ENCODE results near the gene TRERF1.

- TF ChIP-seq CTCF (conservative IDR thresholded peaks at IDR 0.05; ENCODE audit: low read depth in 2 of 2) (no peak), EZH2 (IDR thresholded peaks at IDR 0.05; ENCODE audit: low read depth, unreplicated experiment) (no peak), REST (IDR thresholded peaks at IDR 0.05; ENCODE audit: unreplicated experiment) (no peak), ZNF114 (CRISPR knock-in tag; IDR thresholded peaks at IDR 0.05) (no peak), POLR2AphosphoS5 (IDR thresholded peaks at IDR 0.05; ENCODE audit: low read depth) (no peak), CREB1 (CRISPR knock-in tag; IDR thresholded peaks at IDR 0.05; ENCODE audit: low read depth) (no peak), EZH2phosphoT487 (IDR thresholded peaks at IDR 0.05; ENCODE audit: unreplicated experiment) (no peak)
Measured at GRCh38 chr6:42431356-42431755, 20.4 kb downstream of the TRERF1 start.

Measured in GM23338 (cell line).